Nephron (organoid): Measurements from ENCODE around the gene LHB.

ENCODE experiments used
- H3K27ac Mint-ChIP-seq, 3 experiments: 2 replicates each; pipeline ENCODE4 v1.8.0; 2020; ENCODE audit warnings: mixed read lengths in 3 of 3, mild to moderate bottlenecking in 2 of 3, moderate library complexity in 1 of 3
- H3K27me3 Mint-ChIP-seq: 2 replicates; pipeline ENCODE4 v1.8.0; 2021; ENCODE audit warnings: low read depth, mild to moderate bottlenecking, moderate library complexity, mixed read lengths
- H3K36me3 Mint-ChIP-seq: 2 replicates; pipeline ENCODE4 v1.8.0; 2020; ENCODE audit warnings: low read depth, mixed read lengths
- H3K4me1 Mint-ChIP-seq: 2 replicates; pipeline ENCODE4 v1.8.0; 2020; ENCODE audit warnings: mixed read lengths
- H3K4me3 Mint-ChIP-seq, 3 experiments: 2 replicates each; pipeline ENCODE4 v1.8.0; 2020; ENCODE audit warnings: mild to moderate bottlenecking in 3 of 3, mixed read lengths in 3 of 3, moderate library complexity in 2 of 3
- H3K9me3 Mint-ChIP-seq: 2 replicates; pipeline ENCODE4 v1.8.0; 2020; ENCODE audit warnings: mixed read lengths
- CTCF ChIP-seq, 3 experiments: fragments of 200-600 bp; sonication (generic); IDR thresholded peaks; one replicate each; pipeline ENCODE4 v1.5.0; 2021; ENCODE audit warnings: antibody characterized with exemption in 3 of 3; ENCODE audit not compliant: unreplicated experiment in 3 of 3

LHB gene

DNA sequence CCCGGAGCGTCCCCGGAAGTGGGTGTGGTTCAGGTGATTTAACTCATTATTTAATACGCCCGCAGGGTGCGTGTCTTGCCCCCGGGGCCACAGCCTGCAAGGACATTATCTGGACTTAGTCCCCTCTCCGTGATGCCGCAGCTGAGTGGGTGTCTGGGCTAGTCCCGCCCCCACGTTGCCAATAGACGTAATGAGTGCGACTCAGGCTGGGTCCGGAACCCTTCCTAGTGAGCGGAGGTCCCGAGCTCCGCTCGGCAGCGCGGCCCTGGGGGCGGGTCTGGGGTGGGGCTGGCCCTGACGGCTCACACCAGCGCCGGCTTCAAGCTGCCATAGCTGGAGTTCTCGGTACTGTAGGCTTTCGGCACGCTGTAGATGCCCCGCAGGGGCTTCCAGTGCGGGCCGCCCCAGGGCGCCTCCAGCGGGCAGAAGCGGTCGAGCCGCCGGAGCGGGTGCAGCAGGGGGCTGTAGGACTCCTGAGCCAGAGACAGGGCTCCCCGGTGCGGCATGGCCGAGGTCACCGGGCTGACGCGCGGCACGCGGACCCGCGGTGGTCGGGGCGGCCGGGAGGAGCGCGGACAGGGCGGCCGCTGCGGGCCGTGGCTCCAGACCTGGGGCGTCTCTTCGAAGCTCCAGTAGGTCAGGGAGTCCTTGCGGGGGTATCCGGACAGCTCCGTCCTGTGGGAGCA lies 918 bp upstream of the LHB start:
- peaks cover 11% of the 10 kb centered on the region for H3K36me3 Mint-ChIP-seq
- peaks cover 44% of the 10 kb centered on the region for H3K27me3 Mint-ChIP-seq
- peak overlapping the region in 1 of 3 experiments; percentile 38 for H3K4me3 Mint-ChIP-seq
- peaks cover 7% of the 10 kb centered on the region for H3K4me1 Mint-ChIP-seq
- peak; percentile 37 to 55 (median 49) for TF ChIP-seq CTCF (IDR thresholded peaks at IDR 0.05; ENCODE audit: unreplicated experiment in 3 of 3)
- H3K27ac Mint-ChIP-seq = no peak overlapping the region
- no peaks in the 10 kb centered on the region for H3K9me3 Mint-ChIP-seq

- H3K4me3 Mint-ChIP-seq = no peak overlapping the region
- H3K9me3 Mint-ChIP-seq = no peaks in the 10 kb centered on the region
- H3K36me3 Mint-ChIP-seq = peaks cover 15% of the 10 kb centered on the region
- no peak for TF ChIP-seq CTCF (IDR thresholded peaks at IDR 0.05; ENCODE audit: unreplicated experiment in 3 of 3)
- peaks cover 7% of the 10 kb centered on the region for H3K4me1 Mint-ChIP-seq
- peaks cover 36% of the 10 kb centered on the region for H3K27me3 Mint-ChIP-seq
- no peak overlapping the region for H3K27ac Mint-ChIP-seq
Observed at GRCh38 chr19:49016067-49016839, 638 bp downstream of the LHB start.

DNA sequence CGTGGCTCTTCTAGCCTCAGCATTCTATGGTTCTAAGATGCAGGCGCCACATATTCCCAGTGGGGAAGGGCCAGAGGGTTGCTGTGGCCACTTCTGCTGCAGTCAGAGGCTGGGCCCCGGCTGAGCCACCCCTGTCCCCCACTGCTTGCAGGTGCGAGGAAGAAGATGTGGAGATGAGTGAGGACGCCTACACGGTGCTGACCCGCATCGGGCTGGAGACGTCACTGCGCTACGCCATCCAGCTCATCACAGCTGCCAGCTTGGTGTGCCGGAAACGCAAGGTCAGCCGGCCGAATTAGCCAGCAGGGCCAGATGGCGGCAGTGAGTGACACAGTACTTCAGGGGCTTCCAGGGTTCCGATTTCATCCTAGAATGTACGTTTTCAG lies 2.0 kb downstream of the LHB start:
- TF ChIP-seq CTCF (IDR thresholded peaks at IDR 0.05; ENCODE audit: unreplicated experiment in 3 of 3) = no peak
- H3K27me3 Mint-ChIP-seq = peaks cover 22% of the 10 kb centered on the region
- peaks cover 4% of the 10 kb centered on the region for H3K4me1 Mint-ChIP-seq
- no peak overlapping the region for H3K27ac Mint-ChIP-seq
- peaks cover 20% of the 10 kb centered on the region for H3K36me3 Mint-ChIP-seq
- no peak overlapping the region for H3K4me3 Mint-ChIP-seq
- no peaks in the 10 kb centered on the region for H3K9me3 Mint-ChIP-seq

GRCh38 chr19:49014123-49014869 lies 2.6 kb downstream of the LHB start:
- no peak for TF ChIP-seq CTCF (IDR thresholded peaks at IDR 0.05; ENCODE audit: unreplicated experiment in 3 of 3)
- Mint-ChIP-seq H3K27ac (no peak overlapping the region), H3K36me3 (peaks cover 20% of the 10 kb centered on the region), H3K9me3 (no peaks in the 10 kb centered on the region), H3K27me3 (peaks cover 16% of the 10 kb centered on the region), H3K4me1 (peaks cover 3% of the 10 kb centered on the region), H3K4me3 (no peak overlapping the region)

- TF ChIP-seq CTCF (IDR thresholded peaks at IDR 0.05; ENCODE audit: unreplicated experiment in 3 of 3) = no peak
- H3K27ac Mint-ChIP-seq = no peak overlapping the region
- no peaks in the 10 kb centered on the region for H3K4me1 Mint-ChIP-seq
- H3K9me3 Mint-ChIP-seq = no peaks in the 10 kb centered on the region
- H3K36me3 Mint-ChIP-seq = peaks cover 26% of the 10 kb centered on the region
- no peaks in the 10 kb centered on the region for H3K27me3 Mint-ChIP-seq
- H3K4me3 Mint-ChIP-seq = no peak overlapping the region
Observed at GRCh38 chr19:49011194-49011593, 5.7 kb downstream of the LHB start.
